Dermis blood vessel endothelial cell (primary cell): ENCODE measurements around the gene SPON1. TPM values are rescaled to one million over a fixed set of nuclear protein-coding genes. Genes with fewer than 3 reads are reported as not detected.

Source experiments
- DNase-seq: peaks from one replicate; pipeline ENCODE4 v3.0.0; 2010
- total RNA-seq: library from RNA; depleted of rRNA; stranded (reverse); fragments of >200 nt; gene quantifications from 2 replicates; pipeline ENCODE4 v1.2.3, GENCODE V29; 2014

Gene SPON1
- total RNA-seq, 1 donor from 2014 or later, result 0.17 TPM

- no peak for DNase-seq
Observed at GRCh38 chr11:14193644-14194043, 231.1 kb downstream of the SPON1 start.

DNA sequence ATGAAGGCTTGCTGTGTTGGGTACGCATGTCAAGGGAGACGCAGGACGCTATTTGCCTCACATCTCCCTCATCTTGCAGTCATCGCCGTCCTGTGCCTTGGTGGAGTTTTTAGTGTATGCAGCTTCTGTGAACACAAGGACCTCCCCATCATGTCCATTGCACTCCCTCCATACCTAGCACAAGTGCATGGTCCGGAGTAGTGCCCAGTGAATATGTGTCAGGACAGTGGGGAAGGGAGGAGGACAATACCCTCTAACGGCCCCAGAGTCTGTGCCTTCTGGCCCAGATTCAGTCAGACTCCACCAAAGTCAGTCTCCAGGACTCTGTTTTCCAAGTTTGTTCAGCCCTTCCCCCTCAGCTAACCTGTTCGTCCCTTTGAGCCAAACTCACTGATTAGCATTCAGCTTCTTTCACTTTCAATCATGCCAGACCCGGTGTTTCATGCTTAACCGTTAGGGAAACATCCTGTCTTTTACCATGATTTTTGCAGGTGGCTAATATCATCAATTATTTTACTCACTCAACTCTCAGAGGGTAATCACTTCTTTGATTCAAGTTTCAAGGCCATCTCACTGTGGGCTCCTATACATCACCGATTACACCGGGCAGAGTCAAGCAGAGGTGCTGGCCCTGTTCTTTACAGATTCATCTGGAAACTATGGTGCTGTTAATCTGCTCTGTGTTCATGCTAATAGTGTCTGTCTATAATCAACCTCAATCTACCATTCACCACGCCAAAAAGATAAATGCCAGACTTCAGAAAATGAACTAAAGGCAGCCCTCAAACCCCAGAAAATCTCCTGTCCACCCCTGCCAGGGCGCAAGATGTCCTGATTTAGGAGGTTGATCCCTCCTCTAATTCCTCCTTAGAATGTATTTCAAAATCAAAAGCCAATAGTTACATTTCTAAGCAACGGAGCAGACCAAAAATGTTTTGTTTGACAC lies 240.0 kb downstream of the SPON1 start:
- no peak for DNase-seq

DNA sequence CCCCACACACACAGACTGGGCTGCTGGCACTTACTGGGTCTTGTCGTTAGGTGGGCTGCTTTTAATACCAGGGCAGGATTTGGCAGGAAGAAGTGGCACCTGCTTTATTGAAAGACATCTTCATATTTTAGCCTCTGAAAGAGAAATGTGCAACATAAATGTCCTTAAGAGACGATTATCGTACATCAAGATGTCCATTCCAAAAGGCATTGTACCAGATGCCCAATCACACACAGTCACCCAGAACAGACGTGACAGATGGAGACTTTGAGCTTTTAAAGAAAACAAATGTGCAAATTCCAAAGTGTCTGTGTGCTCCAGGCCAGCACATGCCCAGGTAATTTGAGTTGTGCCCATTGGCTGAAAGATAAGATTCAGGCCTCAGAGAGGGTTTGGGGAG lies 240.8 kb downstream of the SPON1 start:
- DNase-seq, result no peak

GRCh38 chr11:14212986-14213385 lies 250.5 kb downstream of the SPON1 start:
- DNase-seq, result no peak

- no peak for DNase-seq
Observed at GRCh38 chr11:14218728-14219127, 256.2 kb downstream of the SPON1 start.

DNA sequence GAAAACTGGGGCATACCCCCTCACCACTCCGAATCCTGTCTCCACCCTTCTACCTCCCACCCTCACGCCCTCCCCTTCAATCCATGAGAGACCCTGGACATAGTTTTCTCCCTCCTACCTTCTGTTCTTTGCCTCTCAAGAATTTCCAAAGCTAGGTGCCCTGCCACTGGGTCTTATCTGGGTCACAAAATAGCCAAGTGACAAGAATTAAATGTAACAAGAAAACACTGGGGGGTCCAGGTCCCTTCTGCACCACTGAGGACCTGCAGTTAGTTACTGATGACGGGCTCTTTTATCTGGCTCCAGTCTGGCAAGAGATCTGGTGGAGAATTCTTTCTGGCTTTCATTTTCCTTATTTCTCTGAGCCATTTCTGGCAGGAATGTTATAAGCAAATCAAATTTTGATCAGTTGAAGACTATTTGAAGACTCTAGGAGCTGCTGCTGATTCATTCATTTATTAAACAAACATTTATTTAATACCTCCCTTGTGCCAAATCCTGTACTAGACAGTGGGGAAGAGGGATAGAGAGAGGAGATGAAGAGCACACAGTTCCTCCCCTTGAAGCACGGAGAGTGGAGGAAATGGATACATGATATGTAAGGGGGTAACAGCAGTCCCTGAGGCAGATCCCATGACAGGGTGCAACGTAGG lies 261.2 kb downstream of the SPON1 start:
- DNase-seq, result no peak

- DNase-seq, result no peak
Observed at GRCh38 chr11:14224395-14224794, 261.9 kb downstream of the SPON1 start.

DNA sequence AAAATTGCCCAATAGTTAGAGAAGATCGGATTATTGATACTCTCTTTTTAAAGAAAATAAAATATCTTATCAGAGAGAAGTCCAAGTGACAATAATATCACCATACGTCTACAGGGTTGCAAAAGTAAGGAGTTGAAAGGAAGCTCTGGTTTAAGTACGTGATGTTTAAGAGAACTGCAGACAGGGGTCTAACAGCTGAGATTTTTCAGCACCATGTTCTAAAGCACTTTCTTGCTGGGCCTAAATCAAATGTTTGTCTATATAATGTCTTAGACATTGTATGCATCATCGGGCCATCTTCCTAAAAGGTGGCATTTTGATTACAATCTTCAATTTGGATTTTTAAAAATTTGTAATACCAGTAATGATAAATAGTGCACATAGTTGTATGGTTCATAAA lies 263.1 kb downstream of the SPON1 start:
- DNase-seq, result no peak

DNA sequence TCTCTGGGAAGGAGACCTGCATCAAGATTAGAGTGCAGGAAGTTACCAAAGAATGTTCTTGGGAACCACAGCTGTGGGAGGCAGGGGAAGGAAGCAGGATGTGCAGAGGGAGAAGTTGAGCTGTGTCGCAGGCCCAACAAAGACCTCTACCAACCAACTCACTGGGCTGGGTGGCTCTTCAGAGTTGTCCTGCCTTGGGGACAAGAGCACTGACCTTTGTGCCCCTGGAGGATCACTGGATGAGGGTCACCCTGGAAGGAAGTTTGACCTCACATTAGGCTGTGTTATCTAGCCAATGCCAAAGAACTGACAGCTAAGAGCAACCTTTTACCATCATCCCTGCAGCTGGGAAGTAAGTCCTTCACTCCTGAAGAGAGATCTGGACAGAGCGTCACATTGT lies 265.8 kb downstream of the SPON1 start:
- no peak for DNase-seq

- DNase-seq, result no peak
Observed at GRCh38 chr11:14229472-14229871, 266.9 kb downstream of the SPON1 start.

- no peak for DNase-seq
Observed at GRCh38 chr11:14230407-14230806, 267.9 kb downstream of the SPON1 start.

GRCh38 chr11:14232652-14233051 lies 270.1 kb downstream of the SPON1 start:
- DNase-seq, result no peak

DNA sequence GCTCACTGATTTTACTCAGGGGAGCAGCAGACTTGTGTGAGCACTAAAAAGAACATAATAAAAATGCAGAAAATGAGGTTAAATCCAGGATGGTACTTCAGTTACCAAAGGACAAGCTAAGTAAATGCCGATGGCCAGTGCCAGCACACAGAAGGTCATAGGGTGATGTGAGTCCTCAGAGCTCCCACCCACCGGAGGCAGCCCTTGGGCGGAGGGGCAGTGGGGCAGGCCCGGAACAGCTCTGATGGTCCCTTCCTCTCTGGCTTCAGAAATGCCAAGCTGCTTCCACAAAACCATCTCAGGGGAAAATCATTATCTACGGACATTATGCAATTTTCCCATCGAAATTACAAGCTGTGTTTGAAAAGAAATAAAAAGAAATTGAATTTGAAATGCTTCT lies 271.9 kb downstream of the SPON1 start:
- no peak for DNase-seq

GRCh38 chr11:14235701-14236100 lies 273.2 kb downstream of the SPON1 start:
- DNase-seq, result no peak

- DNase-seq, result no peak
Observed at GRCh38 chr11:14237444-14237961, 275.0 kb downstream of the SPON1 start.

DNA sequence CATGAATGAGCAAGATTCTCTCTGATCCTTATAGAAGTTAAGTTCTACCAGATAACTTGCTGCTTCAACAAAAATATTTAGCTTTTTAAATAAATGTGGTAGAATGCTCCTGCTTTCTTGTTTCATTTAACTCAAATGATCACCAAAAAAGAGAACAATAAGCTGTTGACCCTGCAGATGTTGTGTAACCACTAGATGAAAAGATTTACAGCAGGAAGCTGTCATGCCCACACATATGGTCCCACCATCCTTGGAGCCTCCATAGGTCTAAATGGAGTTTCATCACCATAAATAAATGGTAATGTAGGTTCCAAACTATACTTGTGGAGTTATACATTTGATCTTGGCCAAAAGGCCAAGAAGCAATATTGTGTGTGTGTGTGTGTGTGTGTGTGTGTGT lies 277.7 kb downstream of the SPON1 start:
- no peak for DNase-seq

DNA sequence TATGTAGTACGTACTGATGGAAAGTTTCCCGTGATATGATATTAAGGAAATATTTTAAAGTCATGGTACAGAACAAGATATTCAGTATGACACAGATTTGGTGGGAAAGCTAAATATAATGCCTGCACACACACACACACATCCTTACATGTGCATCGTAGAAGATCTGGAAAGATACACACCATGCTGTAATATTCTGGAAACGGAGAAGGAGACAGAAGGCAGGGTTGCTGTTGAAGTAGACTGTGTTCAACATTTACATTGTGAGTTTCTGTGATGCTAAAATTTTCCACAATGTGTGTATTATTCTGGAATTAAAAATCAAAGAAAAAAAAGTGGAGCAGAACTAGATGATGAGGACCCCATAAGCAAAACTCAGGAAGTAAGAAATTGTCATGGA lies 278.4 kb downstream of the SPON1 start:
- DNase-seq, result no peak

DNA sequence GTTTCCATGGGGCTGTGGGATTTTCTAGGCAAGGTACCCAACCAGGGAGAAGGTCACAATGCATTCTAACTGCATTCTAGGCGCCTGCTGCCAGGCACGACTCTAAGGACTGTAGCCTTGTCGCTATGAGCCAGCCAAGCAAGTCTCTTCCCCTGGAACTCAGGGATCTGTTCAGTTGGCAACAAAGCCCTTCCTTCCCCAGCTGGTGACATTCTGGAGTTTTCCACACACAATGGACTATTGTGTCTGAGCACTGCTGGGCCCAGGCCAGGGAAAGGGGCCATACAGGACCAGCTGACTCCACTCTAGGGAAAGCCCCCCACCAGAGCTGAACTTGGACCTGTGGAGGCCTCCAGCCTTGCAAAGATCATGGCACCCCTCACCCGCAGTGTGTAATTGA lies 279.7 kb downstream of the SPON1 start:
- peak; percentile 18 for DNase-seq

DNA sequence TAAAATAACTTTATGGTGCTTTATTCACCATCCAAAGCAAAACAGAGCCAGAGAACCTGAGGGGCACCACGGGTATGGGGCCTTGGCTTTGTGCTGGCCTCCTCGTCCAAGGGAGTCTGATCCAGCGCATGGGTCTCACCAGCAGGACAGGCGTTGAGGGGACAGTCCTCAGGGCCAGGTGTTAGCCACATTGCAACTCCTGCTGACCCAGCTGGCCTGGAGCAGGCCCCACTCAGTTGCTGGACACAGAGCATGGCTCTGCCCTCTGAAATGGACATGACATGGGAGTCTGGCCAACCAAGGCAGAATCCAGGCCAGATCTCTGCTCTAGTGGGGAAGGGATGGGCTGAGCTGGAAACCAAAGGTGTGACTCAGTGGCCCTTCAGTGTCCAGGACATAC lies 280.2 kb downstream of the SPON1 start:
- DNase-seq, result no peak

GRCh38 chr11:14244926-14245325 lies 282.4 kb downstream of the SPON1 start:
- no peak for DNase-seq

DNA sequence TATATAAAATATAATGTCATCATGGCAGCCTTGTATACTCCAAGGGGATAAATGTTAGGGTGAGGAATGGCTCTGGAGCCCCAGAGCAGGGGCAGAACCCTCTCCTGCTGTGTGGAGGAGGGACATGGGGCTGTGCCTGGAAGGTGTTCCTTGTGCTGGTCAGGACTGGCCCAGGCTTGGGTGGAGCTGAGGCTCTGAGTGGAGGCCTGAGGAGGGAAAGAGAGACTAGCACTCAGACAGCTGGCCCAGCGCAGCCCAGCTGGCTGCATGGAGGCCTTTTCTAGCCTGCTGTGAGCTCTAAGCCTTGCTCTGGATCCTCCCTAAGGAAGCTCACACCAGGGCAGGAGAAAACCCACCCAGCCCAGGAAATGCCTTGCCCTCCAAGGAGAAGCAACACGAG lies 282.9 kb downstream of the SPON1 start:
- DNase-seq, result no peak

DNA sequence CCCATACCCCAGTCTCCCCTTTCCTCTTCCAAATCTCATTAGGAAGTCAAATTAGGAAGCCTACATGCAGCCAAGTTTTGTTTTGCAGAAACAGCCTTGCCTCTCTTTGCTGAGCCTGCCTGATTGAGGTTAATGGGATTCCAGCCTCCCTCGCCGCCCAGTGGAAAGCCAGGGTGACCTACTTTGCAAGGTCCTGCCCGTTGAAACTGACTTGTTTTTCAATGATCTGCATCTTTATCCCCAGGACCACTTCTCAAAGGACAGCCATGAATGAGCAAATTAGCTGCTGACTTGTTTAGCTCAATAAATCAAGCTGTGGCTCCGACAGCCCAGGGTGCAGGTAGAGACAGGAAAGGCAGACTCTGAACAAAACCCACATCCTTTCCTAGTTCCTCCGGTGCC lies 286.1 kb downstream of the SPON1 start:
- no peak for DNase-seq

GRCh38 chr11:14249121-14249963 lies 286.8 kb downstream of the SPON1 start:
- peak; percentile 74 for DNase-seq
